ENCODE measurements around the gene PKLR. TPM values are rescaled to one million over a fixed set of nuclear protein-coding genes. Genes with fewer than 3 reads are reported as not detected.
A peak's percentile ranks its signal among the peaks of the same experiment; 100 is the strongest.

Gene PKLR
- polyA plus RNA-seq, 1 of the 3 experiments (the other 2 are of a cell fraction) = not detected

DNA sequence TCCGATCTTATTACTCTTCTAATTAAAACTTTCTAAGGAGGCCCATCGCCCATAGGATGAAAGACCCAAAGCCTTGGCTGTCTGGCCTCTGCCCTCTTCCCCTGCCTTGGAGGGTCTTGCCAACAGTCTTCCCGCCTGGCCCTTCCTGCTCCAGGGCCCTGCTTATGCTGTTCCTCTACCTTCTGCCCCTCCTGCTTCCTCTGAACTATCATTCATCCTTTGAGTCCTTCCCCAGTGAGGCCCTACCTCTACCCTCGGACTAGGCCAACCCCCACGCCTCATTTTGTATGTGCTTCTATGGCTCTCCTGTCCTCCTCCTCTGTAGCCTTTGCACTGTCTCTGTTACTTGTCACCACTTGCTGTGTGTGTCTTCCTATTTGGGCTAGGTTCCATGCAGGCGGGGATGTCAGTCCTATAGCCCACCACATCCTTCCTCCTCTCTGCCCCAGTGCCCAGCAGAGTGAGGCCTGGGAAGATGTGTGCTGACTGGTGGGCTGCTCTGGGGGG is 24.8 kb upstream of the PKLR start:
- Histone ChIP-seq H3F3A (replicated peaks; ENCODE audit: insufficient read depth) (peaks cover 24% of the 10 kb centered on the region), H3K4me3 (ENCODE audit: low read depth in 2 of 2, low read length in 1 of 2) (no peak overlapping the region), H3K79me2 (ENCODE audit: insufficient read depth) (peaks cover 42% of the 10 kb centered on the region), H3K9ac (no peak overlapping the region), H4K20me1 (ENCODE audit: insufficient read depth) (0 out of 2 replicates have a peak, but pooled peaks cover 5% of the 10 kb centered on the region), H3K4me1 (ENCODE audit: control insufficient read depth in 1 of 2, insufficient read depth in 2 of 2, low read depth in 1 of 2, low read length in 1 of 2) (peaks cover 12 to 26% of the 10 kb centered on the region in 2 experiments), H2AFZ (ENCODE audit: low read depth) (no peak overlapping the region), H3K4me2 (peak overlapping the region; percentile 97; the same call in 1 of the 2 replicates), H3K9me2 (no peaks in the 10 kb centered on the region), H3K27ac (ENCODE audit: low read depth in 2 of 2, low read length in 1 of 2) (no peak overlapping the region), H3K9me3 (no peaks in the 10 kb centered on the region), H3K27me3 (ENCODE audit: insufficient read depth) (no peaks in the 10 kb centered on the region), H3K36me3 (replicated peaks in 1 of 2; ENCODE audit: control insufficient read depth in 1 of 2, insufficient read depth in 2 of 2, low read length in 1 of 2) (peaks cover 30 to 34% of the 10 kb centered on the region in 2 experiments)
- TF ChIP-seq SIN3A (IDR thresholded peaks at IDR 0.05; ENCODE audit: borderline replicate concordance, low read depth, low read length) = no peak
- TF ChIP-seq RFX5 (IDR thresholded peaks at IDR 0.05; ENCODE audit: low read length) = no peak
- TF ChIP-seq, protein P1, sequence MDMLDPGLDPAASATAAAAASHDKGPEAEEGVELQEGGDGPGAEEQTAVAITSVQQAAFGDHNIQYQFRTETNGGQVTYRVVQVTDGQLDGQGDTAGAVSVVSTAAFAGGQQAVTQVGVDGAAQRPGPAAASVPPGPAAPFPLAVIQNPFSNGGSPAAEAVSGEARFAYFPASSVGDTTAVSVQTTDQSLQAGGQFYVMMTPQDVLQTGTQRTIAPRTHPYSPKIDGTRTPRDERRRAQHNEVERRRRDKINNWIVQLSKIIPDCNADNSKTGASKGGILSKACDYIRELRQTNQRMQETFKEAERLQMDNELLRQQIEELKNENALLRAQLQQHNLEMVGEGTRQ (IDR thresholded peaks at IDR 0.05; ENCODE audit: borderline replicate concordance, low read depth, low read length) = no peak
- no peak for TF ChIP-seq RXRA (IDR thresholded peaks at IDR 0.05; ENCODE audit: borderline replicate concordance, low read depth)
- no peak for TF ChIP-seq SMC3 (IDR thresholded peaks at IDR 0.05; ENCODE audit: low read depth, low read length)
- no peak for DNase-seq
- ChIA-PET POLR2A (no interaction called here), CTCF (interaction anchor here (0.8 to 11.6 kb wide), 3 partner anchors 10 to 76 kb away, joined by 3 to 184 read pairs (median 19); partner anchors contain the start of gene ENTREP3)
- 94% methylated on average over 6 of the region's 6 CpGs for WGBS (ENCODE audit: low lambda C conversion rate)

GRCh38 chr1:155325603-155325893 is 24.3 kb upstream of the PKLR start:
- no peak for DNase-seq
- POLR2A ChIA-PET = no interaction called here
- no peak for TF ChIP-seq FOXM1 (IDR thresholded peaks at IDR 0.05; ENCODE audit: low read depth)
- H3K9me3 ChIP-seq = no peaks in the 10 kb centered on the region
- CTCF ChIA-PET = interaction anchor here (0.8 to 11.6 kb wide), 6 partner anchors 11 to 178 kb away, joined by 3 to 184 read pairs (median 9); partner anchors contain the start of gene ENTREP3
- 0 out of 2 replicates have a peak overlapping the region, but pooled peaks have one; percentile 85 for H3K9ac ChIP-seq
- 98% methylated on average over 6 of the region's 6 CpGs for WGBS (ENCODE audit: low lambda C conversion rate)
- H3K27ac ChIP-seq (ENCODE audit: low read depth in 2 of 2, low read length in 1 of 2) = no peak overlapping the region; a peak in 1 of 4 replicates
- H3K9me2 ChIP-seq = no peaks in the 10 kb centered on the region
- 0 out of 2 replicates have a peak, but pooled peaks cover 5% of the 10 kb centered on the region for H4K20me1 ChIP-seq (ENCODE audit: insufficient read depth)
- H3K4me1 ChIP-seq (ENCODE audit: control insufficient read depth in 1 of 2, insufficient read depth in 2 of 2, low read depth in 1 of 2, low read length in 1 of 2) = peaks cover 12 to 28% of the 10 kb centered on the region in 2 experiments
- peaks cover 24% of the 10 kb centered on the region for H3F3A ChIP-seq (replicated peaks; ENCODE audit: insufficient read depth)
- no peak overlapping the region for H2AFZ ChIP-seq (ENCODE audit: low read depth)
- H3K27me3 ChIP-seq (ENCODE audit: insufficient read depth) = no peaks in the 10 kb centered on the region
- H3K4me3 ChIP-seq (ENCODE audit: low read depth in 2 of 2, low read length in 1 of 2) = peak overlapping the region; percentile 84 to 95; a peak in 2 of 4 replicates
- H3K79me2 ChIP-seq (ENCODE audit: insufficient read depth) = peaks cover 46% of the 10 kb centered on the region
- H3K36me3 ChIP-seq (replicated peaks in 1 of 2; ENCODE audit: control insufficient read depth in 1 of 2, insufficient read depth in 2 of 2, low read length in 1 of 2) = peaks cover 25 to 29% of the 10 kb centered on the region in 2 experiments
- H3K4me2 ChIP-seq = peak overlapping the region; percentile 97

DNA sequence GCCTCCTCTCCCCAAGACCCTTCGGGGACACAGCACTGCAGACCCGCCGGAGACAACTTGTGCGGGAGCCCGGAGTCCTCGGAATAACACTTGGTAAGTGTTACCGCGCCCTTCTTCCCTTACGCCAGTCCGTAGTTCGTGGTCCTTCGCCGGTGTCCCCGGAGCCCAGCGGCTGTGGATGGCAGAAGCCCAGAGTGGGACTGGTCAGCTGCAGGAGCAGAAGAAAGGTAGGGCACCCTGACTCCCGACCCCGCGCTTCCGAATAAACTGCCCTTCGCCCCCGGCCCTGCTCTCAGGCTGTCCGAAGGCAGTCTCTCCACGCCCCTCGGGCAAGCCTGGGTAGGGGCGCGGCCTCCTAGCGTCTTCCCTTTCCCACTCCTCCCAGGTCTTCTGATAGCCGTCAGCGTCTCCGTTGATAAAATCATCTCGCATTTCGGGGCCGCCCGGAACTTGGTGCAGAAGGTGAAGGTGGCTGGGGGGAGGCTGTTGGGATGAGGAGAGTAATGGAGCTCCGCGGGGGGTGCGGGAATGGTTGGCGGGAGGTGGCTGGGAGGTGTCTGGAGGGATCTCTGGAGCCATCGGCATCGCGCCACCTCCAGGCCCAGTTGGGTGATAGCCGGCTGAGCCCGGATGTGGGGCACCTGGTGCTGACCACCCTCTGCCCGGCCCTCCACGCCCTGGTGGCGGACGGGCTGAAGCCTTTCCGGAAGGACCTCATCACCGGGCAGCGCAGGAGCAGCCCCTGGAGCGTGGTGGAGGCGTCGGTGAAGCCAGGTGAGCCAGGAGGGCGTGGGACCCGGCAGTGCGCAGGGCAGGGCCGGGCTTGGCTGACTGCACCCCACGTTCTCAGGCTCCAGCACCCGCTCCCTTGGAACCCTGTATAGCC is 23.7 kb upstream of the PKLR start:
- H2AFZ ChIP-seq (ENCODE audit: low read depth) = peak overlapping the region; percentile 74
- peaks cover 25% of the 10 kb centered on the region for H3F3A ChIP-seq (replicated peaks; ENCODE audit: insufficient read depth)
- peak; percentile 78 for DNase-seq
- H4K20me1 ChIP-seq (ENCODE audit: insufficient read depth) = 0 out of 2 replicates have a peak, but pooled peaks cover 5% of the 10 kb centered on the region
- peak overlapping the region; percentile 97 for H3K4me2 ChIP-seq
- 33% methylated on average over 29 of the region's 59 CpGs for WGBS (ENCODE audit: low lambda C conversion rate)
- no peaks in the 10 kb centered on the region for H3K27me3 ChIP-seq (ENCODE audit: insufficient read depth)
- no peaks in the 10 kb centered on the region for H3K9me2 ChIP-seq
- TF ChIP-seq, protein P1 (IDR thresholded peaks at IDR 0.05; ENCODE audit: borderline replicate concordance, low read depth, low read length) = no peak
- TF ChIP-seq, protein P2, sequence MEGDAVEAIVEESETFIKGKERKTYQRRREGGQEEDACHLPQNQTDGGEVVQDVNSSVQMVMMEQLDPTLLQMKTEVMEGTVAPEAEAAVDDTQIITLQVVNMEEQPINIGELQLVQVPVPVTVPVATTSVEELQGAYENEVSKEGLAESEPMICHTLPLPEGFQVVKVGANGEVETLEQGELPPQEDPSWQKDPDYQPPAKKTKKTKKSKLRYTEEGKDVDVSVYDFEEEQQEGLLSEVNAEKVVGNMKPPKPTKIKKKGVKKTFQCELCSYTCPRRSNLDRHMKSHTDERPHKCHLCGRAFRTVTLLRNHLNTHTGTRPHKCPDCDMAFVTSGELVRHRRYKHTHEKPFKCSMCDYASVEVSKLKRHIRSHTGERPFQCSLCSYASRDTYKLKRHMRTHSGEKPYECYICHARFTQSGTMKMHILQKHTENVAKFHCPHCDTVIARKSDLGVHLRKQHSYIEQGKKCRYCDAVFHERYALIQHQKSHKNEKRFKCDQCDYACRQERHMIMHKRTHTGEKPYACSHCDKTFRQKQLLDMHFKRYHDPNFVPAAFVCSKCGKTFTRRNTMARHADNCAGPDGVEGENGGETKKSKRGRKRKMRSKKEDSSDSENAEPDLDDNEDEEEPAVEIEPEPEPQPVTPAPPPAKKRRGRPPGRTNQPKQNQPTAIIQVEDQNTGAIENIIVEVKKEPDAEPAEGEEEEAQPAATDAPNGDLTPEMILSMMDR (IDR thresholded peaks at IDR 0.05) = peak; percentile 44
- TF ChIP-seq SMC3 (IDR thresholded peaks at IDR 0.05; ENCODE audit: low read depth, low read length) = 0 out of 2 replicates have a peak, but pooled peaks have one; percentile 4
- CTCF ChIA-PET = interaction anchor here (0.7 to 11.6 kb wide), 10 partner anchors 11 to 179 kb away, joined by 3 to 184 read pairs (median 11); partner anchors contain the start of genes ENTREP3, FDPS and SCAMP3
- H3K79me2 ChIP-seq (ENCODE audit: insufficient read depth) = peaks cover 46% of the 10 kb centered on the region
- no peaks in the 10 kb centered on the region for H3K9me3 ChIP-seq
- peaks cover 19 to 24% of the 10 kb centered on the region in 2 experiments for H3K36me3 ChIP-seq (replicated peaks in 1 of 2; ENCODE audit: control insufficient read depth in 1 of 2, insufficient read depth in 2 of 2, low read length in 1 of 2)
- peak overlapping the region; percentile 79 to 95; a peak in 3 of 4 replicates for H3K27ac ChIP-seq (ENCODE audit: low read depth in 2 of 2, low read length in 1 of 2)
- POLR2A ChIA-PET = interaction anchor here (0.5 kb wide), 1 partner anchor 21 kb away, joined by 3 read pairs; no protein-coding TSS in a partner anchor
- peak overlapping the region; percentile 85 for H3K9ac ChIP-seq
- H3K4me1 ChIP-seq (ENCODE audit: control insufficient read depth in 1 of 2, insufficient read depth in 2 of 2, low read depth in 1 of 2, low read length in 1 of 2) = peaks cover 12 to 34% of the 10 kb centered on the region in 2 experiments
- H3K4me3 ChIP-seq (ENCODE audit: low read depth in 2 of 2, low read length in 1 of 2) = peak overlapping the region; percentile 84 to 95
